ENCODE measurements around the gene SPAST.

DNA sequence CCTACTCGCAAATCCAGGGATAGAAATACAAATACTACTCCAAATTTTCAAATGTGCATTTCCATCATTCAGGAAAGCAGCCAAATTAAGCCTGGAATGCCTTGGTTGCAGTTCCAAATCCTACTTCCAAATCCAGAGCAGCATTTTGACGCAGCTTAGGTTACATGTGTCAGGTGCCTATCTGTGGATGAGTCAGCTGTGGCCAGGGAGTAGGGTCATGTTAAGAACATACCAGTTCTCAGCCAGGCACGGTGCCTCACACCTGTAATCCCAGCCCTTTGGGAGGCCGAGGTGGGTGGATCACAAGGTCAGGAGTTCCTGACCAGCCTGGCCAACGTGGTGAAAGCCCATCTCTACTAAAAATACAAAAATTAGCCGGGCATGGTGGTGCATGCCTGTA, 119.3 kb downstream of the SPAST start:
- TF ChIP-seq CTCF (conservative IDR thresholded peaks at IDR 0.05), result no peak
- no peak for TF ChIP-seq ZFX (IDR thresholded peaks at IDR 0.05)

Data from C4-2B (cell line).